ENCODE results near the gene HDAC7.

- TF ChIP-seq CTCF (conservative IDR thresholded peaks at IDR 0.05; ENCODE audit: low read length) (no peak), EZH2phosphoT487 (IDR thresholded peaks at IDR 0.05; ENCODE audit: borderline replicate concordance) (no peak)
These were observed 1.1 kb upstream of the HDAC7 start for GRCh38 chr12:47820631-47821345.
